Measurements from ENCODE around the gene ERMN. TPM values are rescaled to one million over a fixed set of nuclear protein-coding genes. Genes with fewer than 3 reads are reported as not detected.

ERMN gene
- total and polyA plus RNA-seq, 2 donors (not counting 1 experiment from before 2014, with no cell fraction given) = 0.17 TPM; not detected in 1

DNA sequence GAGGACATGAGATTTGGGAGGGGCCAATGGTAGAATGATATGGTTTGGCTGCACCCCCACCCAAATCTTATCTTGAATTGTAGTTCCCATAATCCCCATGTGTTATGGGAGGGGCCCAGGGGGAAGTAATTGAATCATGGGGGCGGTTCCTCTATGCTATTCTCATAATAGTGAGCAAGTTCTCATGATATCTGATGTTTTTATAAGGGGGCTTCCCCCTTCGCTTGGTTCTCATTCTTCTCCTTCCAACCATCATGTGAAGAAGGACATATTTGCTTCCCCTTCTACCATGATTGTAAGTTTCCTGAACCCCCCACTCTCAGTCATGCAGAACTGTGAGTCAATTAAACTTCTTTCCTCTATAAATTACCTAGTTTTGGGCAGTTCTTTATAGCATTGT lies 37.0 kb upstream of the ERMN start:
- TF ChIP-seq EZH2 (IDR thresholded peaks at IDR 0.05; ENCODE audit: low read length, missing control alignments) = no peak
- TF ChIP-seq, protein P1, sequence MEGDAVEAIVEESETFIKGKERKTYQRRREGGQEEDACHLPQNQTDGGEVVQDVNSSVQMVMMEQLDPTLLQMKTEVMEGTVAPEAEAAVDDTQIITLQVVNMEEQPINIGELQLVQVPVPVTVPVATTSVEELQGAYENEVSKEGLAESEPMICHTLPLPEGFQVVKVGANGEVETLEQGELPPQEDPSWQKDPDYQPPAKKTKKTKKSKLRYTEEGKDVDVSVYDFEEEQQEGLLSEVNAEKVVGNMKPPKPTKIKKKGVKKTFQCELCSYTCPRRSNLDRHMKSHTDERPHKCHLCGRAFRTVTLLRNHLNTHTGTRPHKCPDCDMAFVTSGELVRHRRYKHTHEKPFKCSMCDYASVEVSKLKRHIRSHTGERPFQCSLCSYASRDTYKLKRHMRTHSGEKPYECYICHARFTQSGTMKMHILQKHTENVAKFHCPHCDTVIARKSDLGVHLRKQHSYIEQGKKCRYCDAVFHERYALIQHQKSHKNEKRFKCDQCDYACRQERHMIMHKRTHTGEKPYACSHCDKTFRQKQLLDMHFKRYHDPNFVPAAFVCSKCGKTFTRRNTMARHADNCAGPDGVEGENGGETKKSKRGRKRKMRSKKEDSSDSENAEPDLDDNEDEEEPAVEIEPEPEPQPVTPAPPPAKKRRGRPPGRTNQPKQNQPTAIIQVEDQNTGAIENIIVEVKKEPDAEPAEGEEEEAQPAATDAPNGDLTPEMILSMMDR (conservative IDR thresholded peaks at IDR 0.05 in 1 of 2, IDR thresholded peaks at IDR 0.05 in 1 of 2; ENCODE audit: low read depth in 1 of 2, low read length in 2 of 2) = no peak
- Histone ChIP-seq H3K9ac (ENCODE audit: insufficient read depth, low read length) (no peak overlapping the region), H3K36me3 (ENCODE audit: control insufficient read depth, insufficient read depth, low read length) (no peaks in the 10 kb centered on the region), H3K79me2 (ENCODE audit: control insufficient read depth, insufficient read depth, low read length) (no peaks in the 10 kb centered on the region), H3K4me1 (ENCODE audit: control insufficient read depth, extremely low read depth, insufficient read depth, low read length) (no peaks in the 10 kb centered on the region), H4K20me1 (ENCODE audit: control insufficient read depth, extremely low read depth, insufficient read depth, low read length) (no peaks in the 10 kb centered on the region), H3K27ac (ENCODE audit: insufficient read depth, low read length) (no peak overlapping the region), H3K27me3 (ENCODE audit: control insufficient read depth, insufficient read depth, low read length) (no peaks in the 10 kb centered on the region), H3K9me3 (ENCODE audit: control insufficient read depth, insufficient read depth, low read depth, low read length) (no peaks in the 10 kb centered on the region), H3K4me3 (replicated peaks in 1 of 4; ENCODE audit: control extremely low read depth in 1 of 4, insufficient read depth in 1 of 4, low read depth in 3 of 4, low read length in 4 of 4) (no peak overlapping the region), H2AFZ (ENCODE audit: low read length) (no peak overlapping the region), H3K4me2 (ENCODE audit: extremely low read depth, insufficient read depth, low read length) (no peak overlapping the region)
- DNase-seq (ENCODE audit: low read depth in 2 of 2) = no peak

- H3K9me3 ChIP-seq (ENCODE audit: control insufficient read depth, insufficient read depth, low read depth, low read length) = no peaks in the 10 kb centered on the region
- no peaks in the 10 kb centered on the region for H3K79me2 ChIP-seq (ENCODE audit: control insufficient read depth, insufficient read depth, low read length)
- H2AFZ ChIP-seq (ENCODE audit: low read length) = no peak overlapping the region
- H3K9ac ChIP-seq (ENCODE audit: insufficient read depth, low read length) = no peak overlapping the region
- no peaks in the 10 kb centered on the region for H3K27me3 ChIP-seq (ENCODE audit: control insufficient read depth, insufficient read depth, low read length)
- H4K20me1 ChIP-seq (ENCODE audit: control insufficient read depth, extremely low read depth, insufficient read depth, low read length) = no peaks in the 10 kb centered on the region
- no peaks in the 10 kb centered on the region for H3K36me3 ChIP-seq (ENCODE audit: control insufficient read depth, insufficient read depth, low read length)
- no peak for TF ChIP-seq EZH2 (IDR thresholded peaks at IDR 0.05; ENCODE audit: low read length, missing control alignments)
- TF ChIP-seq, protein P1 (conservative IDR thresholded peaks at IDR 0.05 in 1 of 2, IDR thresholded peaks at IDR 0.05 in 1 of 2; ENCODE audit: low read depth in 1 of 2, low read length in 2 of 2) = no peak
- no peaks in the 10 kb centered on the region for H3K4me1 ChIP-seq (ENCODE audit: control insufficient read depth, extremely low read depth, insufficient read depth, low read length)
- no peak overlapping the region for H3K4me3 ChIP-seq (replicated peaks in 1 of 4; ENCODE audit: control extremely low read depth in 1 of 4, insufficient read depth in 1 of 4, low read depth in 3 of 4, low read length in 4 of 4)
- H3K27ac ChIP-seq (ENCODE audit: insufficient read depth, low read length) = no peak overlapping the region
- no peak for DNase-seq (ENCODE audit: low read depth in 2 of 2)
- H3K4me2 ChIP-seq (ENCODE audit: extremely low read depth, insufficient read depth, low read length) = no peak overlapping the region
Observed at GRCh38 chr2:157361526-157361925, 35.9 kb upstream of the ERMN start.

DNA sequence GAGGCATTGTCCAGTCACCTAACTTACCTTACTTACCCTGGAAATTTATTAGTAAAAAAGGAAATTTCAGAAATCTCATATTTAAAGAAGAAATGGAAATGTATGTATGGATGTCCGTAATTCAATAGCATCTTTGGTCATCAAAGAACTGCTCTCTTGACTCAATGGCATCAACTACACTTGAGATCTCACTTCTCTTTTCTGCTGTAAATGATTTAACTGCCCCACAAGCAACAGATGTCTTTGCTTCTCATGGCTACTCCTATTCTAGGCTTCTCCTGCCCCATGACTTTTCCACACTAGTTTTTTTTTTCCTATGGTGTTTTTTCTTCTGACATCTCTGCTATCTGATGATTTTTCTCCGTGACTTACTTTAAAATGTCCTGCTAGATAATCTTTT lies 34.0 kb upstream of the ERMN start:
- Histone ChIP-seq H3K79me2 (ENCODE audit: control insufficient read depth, insufficient read depth, low read length) (no peaks in the 10 kb centered on the region), H3K4me3 (replicated peaks in 1 of 4; ENCODE audit: control extremely low read depth in 1 of 4, insufficient read depth in 1 of 4, low read depth in 3 of 4, low read length in 4 of 4) (no peak overlapping the region), H2AFZ (ENCODE audit: low read length) (no peak overlapping the region), H3K27ac (ENCODE audit: insufficient read depth, low read length) (no peak overlapping the region), H3K4me1 (ENCODE audit: control insufficient read depth, extremely low read depth, insufficient read depth, low read length) (no peaks in the 10 kb centered on the region), H3K9me3 (ENCODE audit: control insufficient read depth, insufficient read depth, low read depth, low read length) (no peaks in the 10 kb centered on the region), H3K27me3 (ENCODE audit: control insufficient read depth, insufficient read depth, low read length) (no peaks in the 10 kb centered on the region), H4K20me1 (ENCODE audit: control insufficient read depth, extremely low read depth, insufficient read depth, low read length) (no peaks in the 10 kb centered on the region), H3K9ac (ENCODE audit: insufficient read depth, low read length) (no peak overlapping the region), H3K4me2 (ENCODE audit: extremely low read depth, insufficient read depth, low read length) (no peak overlapping the region), H3K36me3 (ENCODE audit: control insufficient read depth, insufficient read depth, low read length) (no peaks in the 10 kb centered on the region)
- TF ChIP-seq, protein P1 (conservative IDR thresholded peaks at IDR 0.05 in 1 of 2, IDR thresholded peaks at IDR 0.05 in 1 of 2; ENCODE audit: low read depth in 1 of 2, low read length in 2 of 2) = no peak
- no peak for TF ChIP-seq EZH2 (IDR thresholded peaks at IDR 0.05; ENCODE audit: low read length, missing control alignments)
- DNase-seq (ENCODE audit: low read depth in 2 of 2) = no peak

All from fibroblast of lung (primary cell).